ENCODE measurements around the gene C1QA. TPM values are rescaled to one million over a fixed set of nuclear protein-coding genes. Genes with fewer than 3 reads are reported as not detected.

The C1QA gene, protein sequence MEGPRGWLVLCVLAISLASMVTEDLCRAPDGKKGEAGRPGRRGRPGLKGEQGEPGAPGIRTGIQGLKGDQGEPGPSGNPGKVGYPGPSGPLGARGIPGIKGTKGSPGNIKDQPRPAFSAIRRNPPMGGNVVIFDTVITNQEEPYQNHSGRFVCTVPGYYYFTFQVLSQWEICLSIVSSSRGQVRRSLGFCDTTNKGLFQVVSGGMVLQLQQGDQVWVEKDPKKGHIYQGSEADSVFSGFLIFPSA
- total RNA-seq = 100 to 1,000 TPM in 2 of 4 donors, 10 to 100 TPM in 2; 11.7 to 167 (median 68.4) TPM

- intact Hi-C loops (cut with DNase I) = no loop called here
- Histone ChIP-seq H3K27ac (peak within 1 kb of the TSS in 2 of 4 donors; percentile 36), H3K9me3 (no peaks in the 10 kb centered on the region), H3K36me3 (no peaks in the 10 kb centered on the region), H3K27me3 (peaks cover 0 to 94% (median 0%) of the 10 kb centered on the region in 4 donors), H3K4me1 (no peaks in the 10 kb centered on the region), H3K4me3 (peak within 1 kb of the TSS in 3 of 4 donors; percentile 10 to 42 (median 31))
- TF ChIP-seq POLR2A (IDR thresholded peaks at IDR 0.05) = peak in 1 of 4 donors; percentile 14
- TF ChIP-seq, protein P1, sequence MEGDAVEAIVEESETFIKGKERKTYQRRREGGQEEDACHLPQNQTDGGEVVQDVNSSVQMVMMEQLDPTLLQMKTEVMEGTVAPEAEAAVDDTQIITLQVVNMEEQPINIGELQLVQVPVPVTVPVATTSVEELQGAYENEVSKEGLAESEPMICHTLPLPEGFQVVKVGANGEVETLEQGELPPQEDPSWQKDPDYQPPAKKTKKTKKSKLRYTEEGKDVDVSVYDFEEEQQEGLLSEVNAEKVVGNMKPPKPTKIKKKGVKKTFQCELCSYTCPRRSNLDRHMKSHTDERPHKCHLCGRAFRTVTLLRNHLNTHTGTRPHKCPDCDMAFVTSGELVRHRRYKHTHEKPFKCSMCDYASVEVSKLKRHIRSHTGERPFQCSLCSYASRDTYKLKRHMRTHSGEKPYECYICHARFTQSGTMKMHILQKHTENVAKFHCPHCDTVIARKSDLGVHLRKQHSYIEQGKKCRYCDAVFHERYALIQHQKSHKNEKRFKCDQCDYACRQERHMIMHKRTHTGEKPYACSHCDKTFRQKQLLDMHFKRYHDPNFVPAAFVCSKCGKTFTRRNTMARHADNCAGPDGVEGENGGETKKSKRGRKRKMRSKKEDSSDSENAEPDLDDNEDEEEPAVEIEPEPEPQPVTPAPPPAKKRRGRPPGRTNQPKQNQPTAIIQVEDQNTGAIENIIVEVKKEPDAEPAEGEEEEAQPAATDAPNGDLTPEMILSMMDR (IDR thresholded peaks at IDR 0.05) = no peak
- 35 to 54% methylated on average over 3 to 5 of the region's 5 CpGs for WGBS, 2 donors
- no peak for DNase-seq
Measured at GRCh38 chr1:22636353-22636752, at the start of gene C1QA. TSS of gene C1QA (plus strand) at chr1:22636628. CDS start at chr1:22637617, 989 bp downstream.

GRCh38 chr1:22587247-22587646 lies 49.2 kb upstream of the C1QA start:
- intact Hi-C loops (cut with DNase I) = no loop called here
- Histone ChIP-seq H3K4me1 (no peaks in the 10 kb centered on the region), H3K27ac (no peak overlapping the region), H3K36me3 (no peaks in the 10 kb centered on the region), H3K4me3 (no peak overlapping the region), H3K9me3 (no peaks in the 10 kb centered on the region), H3K27me3 (peaks cover 0 to 82% (median 0%) of the 10 kb centered on the region in 4 donors)
- DNase-seq = no peak
- no peak for TF ChIP-seq POLR2A (IDR thresholded peaks at IDR 0.05)
- TF ChIP-seq, protein P1 (IDR thresholded peaks at IDR 0.05) = no peak
- 58 to 66% methylated on average over 4 of the region's 7 CpGs for WGBS, 2 donors

GRCh38 chr1:22588899-22589422 lies 47.5 kb upstream of the C1QA start:
- no peak for DNase-seq
- 77 to 100% methylated on average over 1 to 6 of the region's 24 CpGs for WGBS, 2 donors
- intact Hi-C loops (cut with DNase I) = no loop called here
- no peak overlapping the region for H3K4me3 ChIP-seq
- H3K27ac ChIP-seq = no peak overlapping the region
- TF ChIP-seq POLR2A (IDR thresholded peaks at IDR 0.05) = no peak
- TF ChIP-seq, protein P1 (IDR thresholded peaks at IDR 0.05) = no peak
- peaks cover 0 to 94% (median 0%) of the 10 kb centered on the region in 4 donors for H3K27me3 ChIP-seq
- H3K9me3 ChIP-seq = no peaks in the 10 kb centered on the region
- no peaks in the 10 kb centered on the region for H3K36me3 ChIP-seq
- no peaks in the 10 kb centered on the region for H3K4me1 ChIP-seq

- Histone ChIP-seq H3K4me3 (no peak overlapping the region), H3K4me1 (no peaks in the 10 kb centered on the region), H3K27ac (no peak overlapping the region), H3K27me3 (peaks cover 0 to 94% (median 0%) of the 10 kb centered on the region in 4 donors), H3K36me3 (no peaks in the 10 kb centered on the region), H3K9me3 (no peaks in the 10 kb centered on the region)
- no peak for DNase-seq
- WGBS, 2 donors = 59 to 73% methylated on average over 8 of the region's 8 CpGs
- intact Hi-C loops (cut with DNase I) = no loop called here
- TF ChIP-seq POLR2A (IDR thresholded peaks at IDR 0.05) = no peak
- TF ChIP-seq, protein P1 (IDR thresholded peaks at IDR 0.05) = no peak
Measured at GRCh38 chr1:22591576-22591975, 44.9 kb upstream of the C1QA start.

DNA sequence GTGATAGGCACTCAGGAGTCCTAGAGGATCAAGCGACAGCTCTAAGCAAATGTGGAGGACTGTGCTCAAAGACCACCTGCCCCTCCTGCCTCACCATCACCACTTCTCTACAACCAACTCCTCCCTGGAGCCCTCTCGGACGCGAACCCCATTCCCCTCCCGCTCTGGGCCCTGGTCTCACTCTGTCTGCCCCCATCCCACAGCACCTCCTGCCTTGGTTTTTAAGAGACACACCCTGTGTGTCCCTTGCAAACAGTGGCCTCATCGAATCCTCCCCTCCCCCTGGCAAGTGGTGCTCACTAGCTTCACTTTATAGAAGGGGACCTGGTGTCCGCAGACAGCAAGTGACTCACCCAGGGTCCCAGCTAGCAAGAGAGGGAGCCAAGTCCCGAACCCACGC lies 44.4 kb upstream of the C1QA start:
- no peak overlapping the region for H3K27ac ChIP-seq
- 72 to 86% methylated on average over 5 to 9 of the region's 9 CpGs for WGBS, 2 donors
- DNase-seq = no peak
- no peaks in the 10 kb centered on the region for H3K4me1 ChIP-seq
- H3K4me3 ChIP-seq = no peak overlapping the region
- no peaks in the 10 kb centered on the region for H3K36me3 ChIP-seq
- H3K9me3 ChIP-seq = no peaks in the 10 kb centered on the region
- TF ChIP-seq, protein P1 (IDR thresholded peaks at IDR 0.05) = no peak
- TF ChIP-seq POLR2A (IDR thresholded peaks at IDR 0.05) = no peak
- intact Hi-C loops (cut with DNase I) = no loop called here
- peaks cover 0 to 91% (median 0%) of the 10 kb centered on the region in 4 donors for H3K27me3 ChIP-seq
